ENCODE measurements around the gene BAHCC1. TPM values are rescaled to one million over a fixed set of nuclear protein-coding genes. Genes with fewer than 3 reads are reported as not detected.

The BAHCC1 gene
- total and polyA plus RNA-seq, 10 of the 15 experiments (the other 5 are each of a cell fraction or from before 2014, with no cell fraction given): 0.03 to 0.14 (median 0.11) TPM; not detected in 6

DNA sequence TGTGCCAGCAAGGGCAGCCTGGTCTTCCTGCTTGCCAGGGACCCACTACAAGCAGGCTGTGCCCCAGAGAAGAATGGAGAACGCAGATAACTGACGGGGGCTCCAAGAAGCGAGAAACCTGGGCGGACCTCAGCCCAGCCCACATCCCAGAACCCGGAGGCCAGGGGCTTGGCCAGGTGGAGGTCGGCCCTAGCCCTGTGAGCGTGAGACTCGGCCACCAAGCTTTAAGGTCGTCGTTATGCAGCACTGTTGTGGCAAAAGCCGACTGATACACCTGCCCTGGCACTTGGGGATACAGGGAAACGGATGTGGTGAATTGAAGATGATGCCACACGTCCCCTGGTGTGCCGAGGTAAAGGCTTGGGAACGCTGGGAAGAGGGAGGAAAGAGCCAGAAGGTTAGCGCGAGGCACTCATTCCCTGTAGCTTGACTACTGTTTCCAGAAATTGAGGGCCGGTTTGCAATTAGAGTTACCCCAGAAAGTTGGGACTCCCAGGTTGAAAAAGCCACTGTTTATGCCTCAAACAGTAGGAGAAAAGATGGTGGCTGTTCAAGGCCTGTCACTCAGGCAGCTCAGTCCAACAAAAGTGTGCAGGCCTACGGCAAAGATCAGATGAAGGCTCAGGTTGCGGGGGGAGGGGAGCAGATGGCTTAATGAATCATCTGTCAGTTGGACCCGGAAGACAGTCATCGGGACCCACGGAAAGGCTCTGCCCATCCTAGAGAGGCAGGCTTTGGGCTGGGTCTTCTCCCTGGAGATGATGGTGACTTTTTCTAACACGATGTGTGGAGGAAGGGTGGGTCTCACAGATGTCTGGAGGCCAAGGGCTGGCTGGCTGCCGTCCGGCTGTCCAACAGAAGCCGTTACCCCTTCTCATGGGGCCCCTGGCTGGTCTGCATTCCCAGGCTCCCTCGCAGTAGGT, 45.6 kb upstream of the BAHCC1 start (continued):
- TF ChIP-seq POU2F2 (IDR thresholded peaks at IDR 0.05; ENCODE audit: borderline replicate concordance, low read depth, low read length): no peak
- TF ChIP-seq ETV6 (conservative IDR thresholded peaks at IDR 0.05 in 1 of 2, IDR thresholded peaks at IDR 0.05 in 1 of 2; ENCODE audit: borderline replicate concordance in 1 of 2, low read depth in 1 of 2): no peak
- TF ChIP-seq ATF7 (IDR thresholded peaks at IDR 0.05; ENCODE audit: low read depth): no peak

DNA sequence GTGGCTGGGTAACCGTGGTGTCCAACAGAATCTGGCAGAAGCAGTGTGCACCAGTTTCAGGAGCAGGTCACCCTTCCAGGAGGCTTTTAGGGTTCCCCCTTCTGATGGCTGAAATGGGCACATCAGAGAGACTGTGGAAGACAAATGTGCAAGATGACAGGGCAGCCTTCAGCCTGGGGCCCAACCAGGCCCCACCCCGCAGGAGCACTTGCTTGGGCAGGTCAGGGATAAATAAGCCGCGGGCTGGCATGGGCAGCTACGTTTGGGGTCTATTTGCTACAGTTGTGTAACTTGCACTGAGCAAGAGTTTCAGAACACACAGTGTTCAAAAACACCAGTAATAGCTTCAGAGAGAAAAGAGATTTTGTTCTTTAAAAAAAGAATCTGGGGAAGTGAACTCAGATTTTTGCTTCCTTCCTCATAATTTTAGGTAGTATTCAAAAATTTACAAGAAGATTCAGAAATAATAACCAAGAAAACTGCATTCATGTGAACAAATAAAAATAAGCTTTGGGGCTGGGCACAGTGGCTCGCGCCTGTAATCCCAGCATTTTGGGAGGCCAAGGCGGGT, 44.9 kb upstream of the BAHCC1 start:
- Histone ChIP-seq H3K79me2 (ENCODE audit: control insufficient read depth, insufficient read depth, low read length) (no peaks in the 10 kb centered on the region), H3K36me3 (ENCODE audit: control insufficient read depth in 2 of 2, insufficient read depth in 2 of 2, low read length in 1 of 2) (no peaks in the 10 kb centered on the region)
- intact Hi-C loops (cut with micrococcal nuclease; ENCODE audit: unreplicated experiment): no loop called here
- TF ChIP-seq HDAC2 (IDR thresholded peaks at IDR 0.05): no peak
- no peak for TF ChIP-seq PAX5 (IDR thresholded peaks at IDR 0.05; ENCODE audit: borderline replicate concordance, low read depth, low read length)
- no peak for TF ChIP-seq BMI1 (IDR thresholded peaks at IDR 0.05; ENCODE audit: borderline replicate concordance)
- TF ChIP-seq, protein P1, sequence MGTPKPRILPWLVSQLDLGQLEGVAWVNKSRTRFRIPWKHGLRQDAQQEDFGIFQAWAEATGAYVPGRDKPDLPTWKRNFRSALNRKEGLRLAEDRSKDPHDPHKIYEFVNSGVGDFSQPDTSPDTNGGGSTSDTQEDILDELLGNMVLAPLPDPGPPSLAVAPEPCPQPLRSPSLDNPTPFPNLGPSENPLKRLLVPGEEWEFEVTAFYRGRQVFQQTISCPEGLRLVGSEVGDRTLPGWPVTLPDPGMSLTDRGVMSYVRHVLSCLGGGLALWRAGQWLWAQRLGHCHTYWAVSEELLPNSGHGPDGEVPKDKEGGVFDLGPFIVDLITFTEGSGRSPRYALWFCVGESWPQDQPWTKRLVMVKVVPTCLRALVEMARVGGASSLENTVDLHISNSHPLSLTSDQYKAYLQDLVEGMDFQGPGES (IDR thresholded peaks at IDR 0.05): no peak
- no peak for TF ChIP-seq HDGF (IDR thresholded peaks at IDR 0.05)
- no peak for TF ChIP-seq NFIC (IDR thresholded peaks at IDR 0.05; ENCODE audit: low read depth, low read length)
- no peak for TF ChIP-seq SREBF2 (IDR thresholded peaks at IDR 0.05; ENCODE audit: low read length)
- TF ChIP-seq ETV6 (conservative IDR thresholded peaks at IDR 0.05 in 1 of 2, IDR thresholded peaks at IDR 0.05 in 1 of 2; ENCODE audit: borderline replicate concordance in 1 of 2, low read depth in 1 of 2): no peak
- no peak for TF ChIP-seq NRF1 (conservative IDR thresholded peaks at IDR 0.05; ENCODE audit: low read depth, low read length)
- TF ChIP-seq BACH1 (IDR thresholded peaks at IDR 0.05; ENCODE audit: borderline replicate concordance): no peak
- no peak for TF ChIP-seq GABPA (IDR thresholded peaks at IDR 0.05; ENCODE audit: low read depth)
- no peak for TF ChIP-seq BRCA1 (IDR thresholded peaks at IDR 0.05; ENCODE audit: low read depth, low read length)
- TF ChIP-seq, protein P2, sequence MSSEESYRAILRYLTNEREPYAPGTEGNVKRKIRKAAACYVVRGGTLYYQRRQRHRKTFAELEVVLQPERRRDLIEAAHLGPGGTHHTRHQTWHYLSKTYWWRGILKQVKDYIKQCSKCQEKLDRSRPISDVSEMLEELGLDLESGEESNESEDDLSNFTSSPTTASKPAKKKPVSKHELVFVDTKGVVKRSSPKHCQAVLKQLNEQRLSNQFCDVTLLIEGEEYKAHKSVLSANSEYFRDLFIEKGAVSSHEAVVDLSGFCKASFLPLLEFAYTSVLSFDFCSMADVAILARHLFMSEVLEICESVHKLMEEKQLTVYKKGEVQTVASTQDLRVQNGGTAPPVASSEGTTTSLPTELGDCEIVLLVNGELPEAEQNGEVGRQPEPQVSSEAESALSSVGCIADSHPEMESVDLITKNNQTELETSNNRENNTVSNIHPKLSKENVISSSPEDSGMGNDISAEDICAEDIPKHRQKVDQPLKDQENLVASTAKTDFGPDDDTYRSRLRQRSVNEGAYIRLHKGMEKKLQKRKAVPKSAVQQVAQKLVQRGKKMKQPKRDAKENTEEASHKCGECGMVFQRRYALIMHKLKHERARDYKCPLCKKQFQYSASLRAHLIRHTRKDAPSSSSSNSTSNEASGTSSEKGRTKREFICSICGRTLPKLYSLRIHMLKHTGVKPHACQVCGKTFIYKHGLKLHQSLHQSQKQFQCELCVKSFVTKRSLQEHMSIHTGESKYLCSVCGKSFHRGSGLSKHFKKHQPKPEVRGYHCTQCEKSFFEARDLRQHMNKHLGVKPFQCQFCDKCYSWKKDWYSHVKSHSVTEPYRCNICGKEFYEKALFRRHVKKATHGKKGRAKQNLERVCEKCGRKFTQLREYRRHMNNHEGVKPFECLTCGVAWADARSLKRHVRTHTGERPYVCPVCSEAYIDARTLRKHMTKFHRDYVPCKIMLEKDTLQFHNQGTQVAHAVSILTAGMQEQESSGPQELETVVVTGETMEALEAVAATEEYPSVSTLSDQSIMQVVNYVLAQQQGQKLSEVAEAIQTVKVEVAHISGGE (CRISPR knock-in tag; IDR thresholded peaks at IDR 0.05): no peak
- no peak for TF ChIP-seq HSF1 (IDR thresholded peaks at IDR 0.05; ENCODE audit: low read depth, low read length)

More for the DNA sequence above, 44.9 kb upstream of the BAHCC1 start:
- Histone ChIP-seq H3K4me3 (no peak overlapping the region), H3K4me2 (ENCODE audit: control insufficient read depth, insufficient read depth) (no peak overlapping the region), H3K27me3 (replicated peaks in 1 of 2; ENCODE audit: control insufficient read depth in 2 of 2, insufficient read depth in 2 of 2, low read length in 1 of 2) (no peaks in the 10 kb centered on the region; a peak in 1 of 4 replicates), H3K9me3 (replicated peaks; ENCODE audit: control insufficient read depth, insufficient read depth, low read length) (no peaks in the 10 kb centered on the region), H2AFZ (ENCODE audit: control insufficient read depth, low read depth, low read length) (no peak overlapping the region), H3K27ac (ENCODE audit: control insufficient read depth, insufficient read depth) (no peak overlapping the region), H4K20me1 (ENCODE audit: control insufficient read depth, insufficient read depth) (no peaks in the 10 kb centered on the region), H3K9ac (ENCODE audit: control insufficient read depth, insufficient read depth, low read length) (no peak overlapping the region), H3K4me1 (ENCODE audit: control insufficient read depth, insufficient read depth, low read length) (no peaks in the 10 kb centered on the region)
- 44% methylated on average over 8 of the region's 8 CpGs for WGBS (ENCODE audit: insufficient coverage, insufficient replicate concordance, low lambda C conversion rate, missing lambda C conversion rate)
- CTCF ChIA-PET: no interaction called here
- no peak for FAIRE-seq
- POLR2A ChIA-PET: no interaction called here
- DNase-seq (ENCODE audit: low read depth, low spot score): no peak
- ATAC-seq: no peak
- in situ Hi-C loops (cut with MboI): no loop called here
- no TSS peak for BruUV-seq (replicated peaks)
- SMC1A ChIA-PET (ENCODE audit: uncharacterized antibody, unreplicated experiment): no interaction called here
- RAD21 ChIA-PET (ENCODE audit: unreplicated experiment): no interaction called here
